Mesodermal cell (in vitro differentiated cells): ENCODE measurements around the gene CHST6.
"Not testable (repeated sequence)": the region's sequence is repeated elsewhere in the genome, so short reads cannot be mapped to it uniquely, and the experiment has no call there.

Experiments
- H3K27ac ChIP-seq: 2 replicates; pipeline ENCODE4 v1.7.0; 2013; ENCODE audit warnings: mild to moderate bottlenecking, low read depth, low read length, moderate library complexity; ENCODE audit not compliant: severe bottlenecking
- H3K36me3 ChIP-seq: 2 replicates; pipeline ENCODE4 v1.7.1; 2013; ENCODE audit warnings: mild to moderate bottlenecking, low read length, moderate library complexity; ENCODE audit not compliant: control insufficient read depth, insufficient read depth
- H3K4me1 ChIP-seq: one replicate; pipeline ENCODE4 v1.7.1; 2013; ENCODE audit warnings: mild to moderate bottlenecking, low read length; ENCODE audit not compliant: insufficient read depth, control insufficient read depth, poor library complexity, severe bottlenecking
- H3K4me3 ChIP-seq: 2 replicates; pipeline ENCODE4 v1.7.0; 2013; ENCODE audit warnings: low read length, control low read depth, mild to moderate bottlenecking; ENCODE audit not compliant: insufficient read depth, poor library complexity, severe bottlenecking; ENCODE audit errors: extremely low read depth
- H3K9me3 ChIP-seq: 2 replicates; pipeline ENCODE4 v1.7.1; 2013; ENCODE audit warnings: mild to moderate bottlenecking, low read length, moderate library complexity; ENCODE audit not compliant: control insufficient read depth
- WGBS, 2 experiments: methylation state at CpG; one replicate each; pipeline ENCODE4 v1.1.5; 2013; ENCODE audit warnings: missing lambda C conversion rate in 2 of 2; ENCODE audit not compliant: insufficient coverage in 2 of 2; 5-methylcytosine and 5-hydroxymethylcytosine counted together

The CHST6 gene

GRCh38 chr16:75502916-75503605 is 7.8 kb upstream of the CHST6 start:
- 90 to 91% methylated on average over 3 of the region's 4 CpGs for WGBS, 2 experiments
- Histone ChIP-seq H3K4me1 (no peaks in the 10 kb centered on the region), H3K9me3 (no peaks in the 10 kb centered on the region), H3K27ac (no peak overlapping the region), H3K36me3 (no peaks in the 10 kb centered on the region), H3K4me3 (no peak overlapping the region)

- H3K27ac ChIP-seq, H3K9me3 ChIP-seq, H3K36me3 ChIP-seq, H3K4me3 ChIP-seq, H3K4me1 ChIP-seq: not testable (repeated sequence)
- 80% methylated on average over 1 of the region's 6 CpGs for WGBS, 2 experiments
Observed at GRCh38 chr16:75501820-75502219, 6.6 kb upstream of the CHST6 start.

GRCh38 chr16:75501359-75501758 is 6.1 kb upstream of the CHST6 start:
- Histone ChIP-seq H3K4me1 (no peaks in the 10 kb centered on the region), H3K9me3 (no peaks in the 10 kb centered on the region), H3K27ac (no peak overlapping the region), H3K4me3 (no peak overlapping the region), H3K36me3 (no peaks in the 10 kb centered on the region)
- 100% methylated on average over 4 of the region's 5 CpGs; no CpG with 5 or more reads in 1 of the 2 experiments for WGBS, 2 experiments

GRCh38 chr16:75498605-75499322 is 3.5 kb upstream of the CHST6 start:
- H3K4me1 ChIP-seq, H3K36me3 ChIP-seq, H3K9me3 ChIP-seq, H3K4me3 ChIP-seq, H3K27ac ChIP-seq: not testable (repeated sequence)
- 66 to 90% methylated on average over 3 of the region's 13 CpGs for WGBS, 2 experiments

- H3K27ac ChIP-seq: no peak overlapping the region
- no peaks in the 10 kb centered on the region for H3K9me3 ChIP-seq
- no peaks in the 10 kb centered on the region for H3K4me1 ChIP-seq
- WGBS, 2 experiments: 89 to 92% methylated on average over 4 of the region's 4 CpGs
- H3K4me3 ChIP-seq: no peak overlapping the region
- H3K36me3 ChIP-seq: no peaks in the 10 kb centered on the region
Observed at GRCh38 chr16:75497558-75497957, 2.3 kb upstream of the CHST6 start.

GRCh38 chr16:75494661-75495075 is 573 bp downstream of the CHST6 start:
- Histone ChIP-seq H3K4me3 (peak overlapping the region; percentile 49), H3K9me3 (no peaks in the 10 kb centered on the region), H3K36me3 (no peaks in the 10 kb centered on the region), H3K4me1 (no peaks in the 10 kb centered on the region), H3K27ac (no peak overlapping the region)
- 3 to 4% methylated on average over 23 to 25 of the region's 26 CpGs for WGBS, 2 experiments

- Histone ChIP-seq H3K27ac (no peak overlapping the region), H3K4me3 (peak overlapping the region; percentile 49), H3K9me3 (no peaks in the 10 kb centered on the region), H3K36me3 (no peaks in the 10 kb centered on the region), H3K4me1 (no peaks in the 10 kb centered on the region)
- WGBS, 2 experiments: 74 to 86% methylated on average over 3 to 4 of the region's 5 CpGs
Observed at GRCh38 chr16:75494184-75494583, 1.1 kb downstream of the CHST6 start.

GRCh38 chr16:75491876-75492275 is 3.4 kb downstream of the CHST6 start:
- Histone ChIP-seq H3K27ac (no peak overlapping the region), H3K9me3 (no peaks in the 10 kb centered on the region), H3K4me3 (no peak overlapping the region), H3K4me1 (no peaks in the 10 kb centered on the region), H3K36me3 (no peaks in the 10 kb centered on the region)
- WGBS, 2 experiments: 75% methylated on average over 1 of the region's 1 CpG; no CpG with 5 or more reads in 1 of the 2 experiments

GRCh38 chr16:75488322-75488721 is 6.9 kb downstream of the CHST6 start:
- 92 to 100% methylated on average over 1 to 2 of the region's 2 CpGs for WGBS, 2 experiments
- Histone ChIP-seq H3K4me1 (no peaks in the 10 kb centered on the region), H3K9me3 (no peaks in the 10 kb centered on the region), H3K4me3 (no peak overlapping the region), H3K27ac (no peak overlapping the region), H3K36me3 (no peaks in the 10 kb centered on the region)

- no peaks in the 10 kb centered on the region for H3K4me1 ChIP-seq
- no peaks in the 10 kb centered on the region for H3K36me3 ChIP-seq
- no peak overlapping the region for H3K4me3 ChIP-seq
- H3K9me3 ChIP-seq: no peaks in the 10 kb centered on the region
- 100% methylated on average over 1 of the region's 2 CpGs; no CpG with 5 or more reads in 1 of the 2 experiments for WGBS, 2 experiments
- no peak overlapping the region for H3K27ac ChIP-seq
Observed at GRCh38 chr16:75486676-75487313, 8.4 kb downstream of the CHST6 start.
